ENCODE measurements around the gene EXOSC5. TPM values are rescaled to one million over a fixed set of nuclear protein-coding genes. Genes with fewer than 3 reads are reported as not detected.

EXOSC5 gene
- total and polyA plus RNA-seq, 2 of the 13 experiments (the other 11 are each of a cell fraction or from before 2014, with no cell fraction given), result 24.1 to 26.5 TPM

DNA sequence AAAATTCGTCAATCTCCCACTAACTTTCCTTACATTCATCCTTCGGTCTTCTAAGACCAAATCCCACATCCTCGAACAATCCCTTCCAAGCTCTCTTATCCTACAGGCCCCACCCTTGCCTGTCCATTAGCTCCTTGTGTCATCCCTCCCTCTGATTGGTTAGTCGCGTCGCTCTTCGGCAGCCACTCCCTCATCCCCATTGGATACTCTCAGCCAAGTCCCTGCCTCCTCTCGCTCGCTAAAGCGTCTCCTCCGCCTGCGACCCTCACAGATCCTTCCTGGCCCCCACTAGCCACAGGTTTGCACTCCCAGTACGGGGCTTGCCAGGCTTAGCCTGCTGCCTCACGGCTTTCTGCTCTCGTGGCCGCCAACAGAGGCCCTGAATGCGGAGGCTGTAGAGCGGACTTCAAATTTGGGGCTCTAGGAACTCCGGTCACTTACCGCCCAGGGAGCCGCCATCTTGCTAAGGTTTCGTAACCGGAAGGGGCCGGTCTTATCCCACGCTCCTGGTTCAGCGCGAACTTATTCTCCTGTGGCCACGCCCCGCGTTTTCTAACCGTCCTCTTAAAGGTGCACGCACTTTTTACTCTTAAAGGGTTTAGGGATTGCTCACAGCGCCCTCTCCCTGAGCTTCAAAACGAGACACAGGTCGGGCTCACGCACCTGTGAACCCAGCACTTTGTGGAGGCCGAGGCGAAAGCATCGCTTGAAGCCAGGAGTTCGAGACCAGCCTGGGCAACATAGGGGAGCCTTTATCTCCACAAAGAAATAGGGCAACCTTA is 42.5 kb upstream of the EXOSC5 start, which contains the start of gene DMAC2 (continued):
- no peak for TF ChIP-seq ZBTB40 (IDR thresholded peaks at IDR 0.05)
- TF ChIP-seq ZBTB40 (CRISPR knock-in tag; IDR thresholded peaks at IDR 0.05), result peak; percentile 55; the same call in 1 of the 2 replicates
- no peak for TF ChIP-seq SNAPC2 (CRISPR knock-in tag; IDR thresholded peaks at IDR 0.05)
- TF ChIP-seq, protein P1, sequence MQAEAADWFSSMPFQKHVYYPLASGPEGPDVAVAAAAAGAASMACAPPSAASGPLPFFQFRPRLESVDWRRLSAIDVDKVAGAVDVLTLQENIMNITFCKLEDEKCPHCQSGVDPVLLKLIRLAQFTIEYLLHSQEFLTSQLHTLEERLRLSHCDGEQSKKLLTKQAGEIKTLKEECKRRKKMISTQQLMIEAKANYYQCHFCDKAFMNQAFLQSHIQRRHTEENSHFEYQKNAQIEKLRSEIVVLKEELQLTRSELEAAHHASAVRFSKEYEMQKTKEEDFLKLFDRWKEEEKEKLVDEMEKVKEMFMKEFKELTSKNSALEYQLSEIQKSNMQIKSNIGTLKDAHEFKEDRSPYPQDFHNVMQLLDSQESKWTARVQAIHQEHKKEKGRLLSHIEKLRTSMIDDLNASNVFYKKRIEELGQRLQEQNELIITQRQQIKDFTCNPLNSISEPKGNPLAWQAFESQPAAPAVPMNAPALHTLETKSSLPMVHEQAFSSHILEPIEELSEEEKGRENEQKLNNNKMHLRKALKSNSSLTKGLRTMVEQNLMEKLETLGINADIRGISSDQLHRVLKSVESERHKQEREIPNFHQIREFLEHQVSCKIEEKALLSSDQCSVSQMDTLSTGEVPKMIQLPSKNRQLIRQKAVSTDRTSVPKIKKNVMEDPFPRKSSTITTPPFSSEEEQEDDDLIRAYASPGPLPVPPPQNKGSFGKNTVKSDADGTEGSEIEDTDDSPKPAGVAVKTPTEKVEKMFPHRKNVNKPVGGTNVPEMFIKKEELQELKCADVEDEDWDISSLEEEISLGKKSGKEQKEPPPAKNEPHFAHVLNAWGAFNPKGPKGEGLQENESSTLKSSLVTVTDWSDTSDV (CRISPR knock-in tag; IDR thresholded peaks at IDR 0.05), result no peak
- TF ChIP-seq ZNF12 (CRISPR knock-in tag; IDR thresholded peaks at IDR 0.05), result no peak
- TF ChIP-seq ZC3H13 (CRISPR knock-in tag; IDR thresholded peaks at IDR 0.05), result no peak
- TF ChIP-seq, protein P2, sequence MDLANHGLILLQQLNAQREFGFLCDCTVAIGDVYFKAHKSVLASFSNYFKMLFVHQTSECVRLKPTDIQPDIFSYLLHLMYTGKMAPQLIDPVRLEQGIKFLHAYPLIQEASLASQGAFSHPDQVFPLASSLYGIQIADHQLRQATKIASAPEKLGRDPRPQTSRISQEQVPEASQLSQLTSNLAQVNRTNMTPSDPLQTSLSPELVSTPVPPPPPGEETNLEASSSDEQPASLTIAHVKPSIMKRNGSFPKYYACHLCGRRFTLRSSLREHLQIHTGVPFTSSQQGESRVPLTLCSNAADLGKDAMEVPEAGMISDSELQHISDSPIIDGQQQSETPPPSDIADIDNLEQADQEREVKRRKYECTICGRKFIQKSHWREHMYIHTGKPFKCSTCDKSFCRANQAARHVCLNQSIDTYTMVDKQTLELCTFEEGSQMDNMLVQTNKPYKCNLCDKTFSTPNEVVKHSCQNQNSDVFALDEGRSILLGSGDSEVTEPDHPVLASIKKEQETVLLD (CRISPR knock-in tag; IDR thresholded peaks at IDR 0.05; ENCODE audit: low read depth), result no peak
- no peak for TF ChIP-seq SRSF4 (IDR thresholded peaks at IDR 0.05; ENCODE audit: low read depth, low read length, poor library complexity, severe bottlenecking)
- TF ChIP-seq, protein P3, sequence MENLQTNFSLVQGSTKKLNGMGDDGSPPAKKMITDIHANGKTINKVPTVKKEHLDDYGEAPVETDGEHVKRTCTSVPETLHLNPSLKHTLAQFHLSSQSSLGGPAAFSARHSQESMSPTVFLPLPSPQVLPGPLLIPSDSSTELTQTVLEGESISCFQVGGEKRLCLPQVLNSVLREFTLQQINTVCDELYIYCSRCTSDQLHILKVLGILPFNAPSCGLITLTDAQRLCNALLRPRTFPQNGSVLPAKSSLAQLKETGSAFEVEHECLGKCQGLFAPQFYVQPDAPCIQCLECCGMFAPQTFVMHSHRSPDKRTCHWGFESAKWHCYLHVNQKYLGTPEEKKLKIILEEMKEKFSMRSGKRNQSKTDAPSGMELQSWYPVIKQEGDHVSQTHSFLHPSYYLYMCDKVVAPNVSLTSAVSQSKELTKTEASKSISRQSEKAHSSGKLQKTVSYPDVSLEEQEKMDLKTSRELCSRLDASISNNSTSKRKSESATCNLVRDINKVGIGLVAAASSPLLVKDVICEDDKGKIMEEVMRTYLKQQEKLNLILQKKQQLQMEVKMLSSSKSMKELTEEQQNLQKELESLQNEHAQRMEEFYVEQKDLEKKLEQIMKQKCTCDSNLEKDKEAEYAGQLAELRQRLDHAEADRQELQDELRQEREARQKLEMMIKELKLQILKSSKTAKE (CRISPR knock-in tag; IDR thresholded peaks at IDR 0.05; ENCODE audit: borderline replicate concordance), result no peak
- TF ChIP-seq KDM1A (CRISPR knock-in tag; IDR thresholded peaks at IDR 0.05), result peak; percentile 69; the same call in 1 of the 2 replicates
